Measurements from ENCODE around the gene JUNB. TPM values are rescaled to one million over a fixed set of nuclear protein-coding genes. Genes with fewer than 3 reads are reported as not detected.

The JUNB gene
- total and polyA plus RNA-seq, 2 of the 4 experiments (the other 2 are of a cell fraction), result 20.8 to 109 TPM

DNA sequence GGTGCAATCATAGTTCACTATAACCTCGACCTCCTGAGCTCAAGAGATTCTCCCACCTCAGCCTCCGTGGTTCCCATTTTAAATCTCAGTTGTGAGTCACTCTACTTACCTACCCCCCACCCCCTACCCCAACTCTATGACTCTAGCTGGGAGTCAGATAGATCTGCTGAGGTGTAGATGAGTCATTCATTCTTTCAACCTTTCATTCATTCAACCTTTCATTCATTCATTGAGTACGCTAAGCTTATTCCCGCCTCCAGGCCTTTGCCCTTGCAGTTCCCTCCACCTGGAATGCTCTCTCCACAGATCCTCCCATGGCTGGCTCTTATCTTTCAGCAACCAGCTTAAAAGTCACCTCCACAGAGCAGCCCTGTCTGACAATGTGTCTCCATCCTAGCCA lies 45.9 kb downstream of the JUNB start:
- H2BK120ac ChIP-seq (ENCODE audit: low read depth, low read length), result no peak overlapping the region
- H2AK5ac ChIP-seq (ENCODE audit: low read depth, low read length), result no peak overlapping the region
- H3K36me3 ChIP-seq (ENCODE audit: control insufficient read depth, insufficient read depth, low read length), result no peaks in the 10 kb centered on the region
- H2BK5ac ChIP-seq (ENCODE audit: low read depth, low read length, poor library complexity, severe bottlenecking), result no peak overlapping the region
- ChIA-PET POLR2A (ENCODE audit: unreplicated experiment) (no interaction called here), CTCF (interaction anchor here (0.6 to 1.3 kb wide), 3 partner anchors 10 to 40 kb away, joined by 3 to 6 read pairs (median 5); no protein-coding TSS in a partner anchor)
- H4K91ac ChIP-seq (ENCODE audit: insufficient read depth, low read depth, low read length), result no peak overlapping the region
- no peak overlapping the region for H4K8ac ChIP-seq (ENCODE audit: low read depth in 2 of 2, low read length in 2 of 2)
- H3K27ac ChIP-seq (ENCODE audit: insufficient read depth, low read length), result no peak overlapping the region
- H3K4me3 ChIP-seq (ENCODE audit: insufficient read depth, low read depth, low read length), result no peak overlapping the region
- no peak overlapping the region for H2AK9ac ChIP-seq (replicated peaks; ENCODE audit: low read depth, low read length, poor library complexity)
- no peak overlapping the region for H2BK15ac ChIP-seq (ENCODE audit: low read depth, low read length)
- no peak overlapping the region for H2AFZ ChIP-seq (replicated peaks; ENCODE audit: low read length, poor library complexity)
- peaks cover 8% of the 10 kb centered on the region; the same call in 1 of the 2 replicates for H3K9me1 ChIP-seq (ENCODE audit: insufficient read depth, low read length)
- dilution Hi-C loops (cut with HindIII; ENCODE audit: low sequenced_read_pairs, unreplicated experiment) (no loop called here), intact Hi-C loops (cut with micrococcal nuclease) (no loop called here), in situ Hi-C loops (cut with MboI; ENCODE audit: low sequenced_read_pairs) (loop anchor here (5.0 kb wide), 1 partner anchor 65 kb away; no protein-coding TSS in a partner anchor)
- H4K20me1 ChIP-seq (ENCODE audit: insufficient read depth, low read length), result peaks cover 18% of the 10 kb centered on the region
- peaks cover 4% of the 10 kb centered on the region; the same call in 1 of the 2 replicates for H3K4me1 ChIP-seq (ENCODE audit: control insufficient read depth, insufficient read depth, low read length)
- H3K9me3 ChIP-seq (ENCODE audit: control insufficient read depth, insufficient read depth, low read length), result no peaks in the 10 kb centered on the region; the same call in 1 of the 2 replicates
- H4K5ac ChIP-seq (ENCODE audit: low read depth, low read length), result no peak overlapping the region
- no peak overlapping the region for H3K4me2 ChIP-seq (ENCODE audit: low read depth, low read length)
- no peak overlapping the region for H3K9ac ChIP-seq (ENCODE audit: low read depth, low read length)
- 80% methylated on average over 2 of the region's 4 CpGs; no CpG with 5 or more reads in 1 of the 2 experiments for WGBS, 2 experiments (ENCODE audit: extremely low coverage in 2 of 2, insufficient read length in 1 of 2)
- no peak for DNase-seq
- H3K79me1 ChIP-seq (ENCODE audit: low read depth in 1 of 2, low read length in 2 of 2), result no peaks in the 10 kb centered on the region
- H3K14ac ChIP-seq (replicated peaks; ENCODE audit: low read depth, low read length), result no peak overlapping the region
- no peak for ATAC-seq (ENCODE audit: low read depth)
- no peak overlapping the region for H3K18ac ChIP-seq (ENCODE audit: low read depth, low read length)
- BruUV-seq (replicated peaks), result no TSS peak
- TF ChIP-seq CEBPB (IDR thresholded peaks at IDR 0.05; ENCODE audit: low read depth, low read length) (no peak), SMC3 (IDR thresholded peaks at IDR 0.05; ENCODE audit: low read depth, low read length) (no peak), NFE2L2 (IDR thresholded peaks at IDR 0.05; ENCODE audit: low read depth, low read length) (no peak), MXI1 (IDR thresholded peaks at IDR 0.05; ENCODE audit: borderline replicate concordance, low read depth, low read length) (no peak), RAD21 (IDR thresholded peaks at IDR 0.05; ENCODE audit: low read length) (no peak), MAFK (IDR thresholded peaks at IDR 0.05; ENCODE audit: low read depth, low read length) (no peak), BHLHE40 (IDR thresholded peaks at IDR 0.05; ENCODE audit: low read depth, low read length) (no peak), MAZ (IDR thresholded peaks at IDR 0.05; ENCODE audit: borderline replicate concordance, low read depth, low read length) (no peak), CHD1 (IDR thresholded peaks at IDR 0.05; ENCODE audit: low read depth, low read length) (no peak), USF2 (IDR thresholded peaks at IDR 0.05; ENCODE audit: low read depth, low read length) (no peak), RFX5 (IDR thresholded peaks at IDR 0.05; ENCODE audit: low read depth, low read length) (no peak), RCOR1 (IDR thresholded peaks at IDR 0.05; ENCODE audit: insufficient replicate concordance, low read length) (no peak), POLR2A (IDR thresholded peaks at IDR 0.05; ENCODE audit: low read depth, low read length) (no peak), FOS (IDR thresholded peaks at IDR 0.05; ENCODE audit: low read depth, low read length) (no peak)
- TF ChIP-seq, protein P1, sequence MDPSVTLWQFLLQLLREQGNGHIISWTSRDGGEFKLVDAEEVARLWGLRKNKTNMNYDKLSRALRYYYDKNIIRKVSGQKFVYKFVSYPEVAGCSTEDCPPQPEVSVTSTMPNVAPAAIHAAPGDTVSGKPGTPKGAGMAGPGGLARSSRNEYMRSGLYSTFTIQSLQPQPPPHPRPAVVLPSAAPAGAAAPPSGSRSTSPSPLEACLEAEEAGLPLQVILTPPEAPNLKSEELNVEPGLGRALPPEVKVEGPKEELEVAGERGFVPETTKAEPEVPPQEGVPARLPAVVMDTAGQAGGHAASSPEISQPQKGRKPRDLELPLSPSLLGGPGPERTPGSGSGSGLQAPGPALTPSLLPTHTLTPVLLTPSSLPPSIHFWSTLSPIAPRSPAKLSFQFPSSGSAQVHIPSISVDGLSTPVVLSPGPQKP (IDR thresholded peaks at IDR 0.05; ENCODE audit: borderline replicate concordance, low read depth, low read length), result no peak
- TF ChIP-seq, protein P2, sequence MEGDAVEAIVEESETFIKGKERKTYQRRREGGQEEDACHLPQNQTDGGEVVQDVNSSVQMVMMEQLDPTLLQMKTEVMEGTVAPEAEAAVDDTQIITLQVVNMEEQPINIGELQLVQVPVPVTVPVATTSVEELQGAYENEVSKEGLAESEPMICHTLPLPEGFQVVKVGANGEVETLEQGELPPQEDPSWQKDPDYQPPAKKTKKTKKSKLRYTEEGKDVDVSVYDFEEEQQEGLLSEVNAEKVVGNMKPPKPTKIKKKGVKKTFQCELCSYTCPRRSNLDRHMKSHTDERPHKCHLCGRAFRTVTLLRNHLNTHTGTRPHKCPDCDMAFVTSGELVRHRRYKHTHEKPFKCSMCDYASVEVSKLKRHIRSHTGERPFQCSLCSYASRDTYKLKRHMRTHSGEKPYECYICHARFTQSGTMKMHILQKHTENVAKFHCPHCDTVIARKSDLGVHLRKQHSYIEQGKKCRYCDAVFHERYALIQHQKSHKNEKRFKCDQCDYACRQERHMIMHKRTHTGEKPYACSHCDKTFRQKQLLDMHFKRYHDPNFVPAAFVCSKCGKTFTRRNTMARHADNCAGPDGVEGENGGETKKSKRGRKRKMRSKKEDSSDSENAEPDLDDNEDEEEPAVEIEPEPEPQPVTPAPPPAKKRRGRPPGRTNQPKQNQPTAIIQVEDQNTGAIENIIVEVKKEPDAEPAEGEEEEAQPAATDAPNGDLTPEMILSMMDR (conservative IDR thresholded peaks at IDR 0.05; ENCODE audit: low read depth, low read length), result no peak
- no peak overlapping the region for H3K56ac ChIP-seq (ENCODE audit: extremely low read depth, insufficient read depth, low read length)
- H3K23ac ChIP-seq (ENCODE audit: low read depth, low read length), result no peak overlapping the region
- no peak overlapping the region for H2BK20ac ChIP-seq (ENCODE audit: low read depth, low read length)
- H3K4ac ChIP-seq (ENCODE audit: low read depth, low read length), result no peak overlapping the region
- peaks cover 70% of the 10 kb centered on the region for H3K27me3 ChIP-seq (ENCODE audit: control insufficient read depth, insufficient read depth, low read length)

Measured in IMR-90 (cell line).